C4-2B (cell line): ENCODE data around the gene SLC46A2.

Experiments
- H3K27ac ChIP-seq: fragments of 450-650 bp; 2 replicates; pipeline ENCODE4 v1.5.1; 2017
- CTCF ChIP-seq: fragments of 450-650 bp; conservative IDR thresholded peaks from 2 replicates; pipeline ENCODE4 v1.5.1; 2017; ENCODE audit warnings: mild to moderate bottlenecking
- ZFX ChIP-seq: fragments of 450-650 bp; IDR thresholded peaks from 2 replicates; pipeline ENCODE4 v1.6.1; 2017

Gene SLC46A2

GRCh38 chr9:112867275-112867991 is 23.2 kb downstream of the SLC46A2 start:
- H3K27ac ChIP-seq, result no peak overlapping the region
- TF ChIP-seq CTCF, result no peak
- no peak for TF ChIP-seq ZFX

GRCh38 chr9:112866662-112867274 is 23.9 kb downstream of the SLC46A2 start:
- TF ChIP-seq CTCF, result no peak
- TF ChIP-seq ZFX, result no peak
- H3K27ac ChIP-seq, result no peak overlapping the region

- H3K27ac ChIP-seq, result no peak overlapping the region
- no peak for TF ChIP-seq ZFX
- no peak for TF ChIP-seq CTCF
These were observed 25.7 kb downstream of the SLC46A2 start for GRCh38 chr9:112864982-112865381.

GRCh38 chr9:112864403-112864802 is 26.3 kb downstream of the SLC46A2 start:
- no peak overlapping the region for H3K27ac ChIP-seq
- TF ChIP-seq CTCF (no peak), ZFX (no peak)

- TF ChIP-seq ZFX (no peak), CTCF (no peak)
These were observed 26.9 kb downstream of the SLC46A2 start for GRCh38 chr9:112863746-112864145.

GRCh38 chr9:112863214-112863613 is 27.5 kb downstream of the SLC46A2 start:
- no peak for TF ChIP-seq ZFX
- no peak for TF ChIP-seq CTCF
- H3K27ac ChIP-seq, result no peak overlapping the region

More at GRCh38 chr9:112863746-112864145, 26.9 kb downstream of the SLC46A2 start:
- no peak overlapping the region for H3K27ac ChIP-seq

GRCh38 chr9:112861638-112862555 is 28.8 kb downstream of the SLC46A2 start:
- no peak overlapping the region for H3K27ac ChIP-seq
- no peak for TF ChIP-seq ZFX
- no peak for TF ChIP-seq CTCF
